ENCODE data around the gene ATOH8. TPM values are rescaled to one million over a fixed set of nuclear protein-coding genes. Genes with fewer than 3 reads are reported as not detected.

Gene ATOH8
- total RNA-seq, 4 donors from 2014 or later = 41.1 to 124 (median 62.5) TPM

DNA sequence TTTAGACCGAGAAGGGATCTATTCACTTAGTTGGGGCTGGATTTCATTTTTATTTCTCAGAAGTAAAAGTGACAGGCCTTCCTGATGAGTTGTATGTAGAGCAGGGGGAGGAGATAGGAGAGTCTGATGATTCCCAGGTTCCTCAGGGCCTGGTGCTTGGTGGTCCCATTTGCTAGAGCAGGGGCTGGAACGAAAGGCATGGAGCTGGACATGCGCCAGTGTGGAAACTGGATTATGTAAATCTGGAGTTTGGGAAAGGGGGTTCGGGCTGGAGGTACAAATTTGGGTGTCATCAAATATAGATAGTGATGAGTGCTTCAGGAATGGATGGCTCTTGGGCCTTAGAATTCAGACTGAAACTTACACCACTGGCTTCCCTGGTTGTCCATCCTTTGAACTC lies 32.1 kb upstream of the ATOH8 start:
- no peak for TF ChIP-seq POLR2A (IDR thresholded peaks at IDR 0.05; ENCODE audit: low read depth)
- TF ChIP-seq POLR2AphosphoS5 (IDR thresholded peaks at IDR 0.05) = no peak
- no peak for TF ChIP-seq EP300 (IDR thresholded peaks at IDR 0.05)
- no peak for TF ChIP-seq CTCF (IDR thresholded peaks at IDR 0.05)
- H3K36me3 ChIP-seq = no peaks in the 10 kb centered on the region
- no peak for DNase-seq (ENCODE audit: extremely low spot score)
- H3K27me3 ChIP-seq = no peaks in the 10 kb centered on the region
- H3K4me1 ChIP-seq = peaks cover 0 to 8% (median 7%) of the 10 kb centered on the region in 4 donors
- no peak overlapping the region for H3K27ac ChIP-seq (replicated peaks in 1 of 4)
- no peak overlapping the region for H3K4me3 ChIP-seq
- 85% methylated on average over 4 of the region's 4 CpGs for WGBS
- H3K9me3 ChIP-seq = no peaks in the 10 kb centered on the region
- intact Hi-C loops (cut with DNase I) = loop anchor here (10.0 kb wide), 1 partner anchor 353 kb away; no protein-coding TSS in a partner anchor

GRCh38 chr2:85722519-85722918 lies 31.3 kb upstream of the ATOH8 start:
- no peak for DNase-seq (ENCODE audit: extremely low spot score)
- WGBS = 89% methylated on average over 6 of the region's 6 CpGs
- no peak for TF ChIP-seq POLR2AphosphoS5 (IDR thresholded peaks at IDR 0.05)
- TF ChIP-seq POLR2A (IDR thresholded peaks at IDR 0.05; ENCODE audit: low read depth) = no peak
- no peak for TF ChIP-seq EP300 (IDR thresholded peaks at IDR 0.05)
- TF ChIP-seq CTCF (IDR thresholded peaks at IDR 0.05) = no peak
- Histone ChIP-seq H3K9me3 (no peaks in the 10 kb centered on the region), H3K4me1 (peaks cover 0 to 11% (median 7%) of the 10 kb centered on the region in 4 donors), H3K4me3 (no peak overlapping the region), H3K27ac (replicated peaks in 1 of 4) (no peak overlapping the region), H3K27me3 (no peaks in the 10 kb centered on the region), H3K36me3 (no peaks in the 10 kb centered on the region)
- intact Hi-C loops (cut with DNase I) = loop anchor here (10.0 kb wide), 1 partner anchor 352 kb away; no protein-coding TSS in a partner anchor

DNA sequence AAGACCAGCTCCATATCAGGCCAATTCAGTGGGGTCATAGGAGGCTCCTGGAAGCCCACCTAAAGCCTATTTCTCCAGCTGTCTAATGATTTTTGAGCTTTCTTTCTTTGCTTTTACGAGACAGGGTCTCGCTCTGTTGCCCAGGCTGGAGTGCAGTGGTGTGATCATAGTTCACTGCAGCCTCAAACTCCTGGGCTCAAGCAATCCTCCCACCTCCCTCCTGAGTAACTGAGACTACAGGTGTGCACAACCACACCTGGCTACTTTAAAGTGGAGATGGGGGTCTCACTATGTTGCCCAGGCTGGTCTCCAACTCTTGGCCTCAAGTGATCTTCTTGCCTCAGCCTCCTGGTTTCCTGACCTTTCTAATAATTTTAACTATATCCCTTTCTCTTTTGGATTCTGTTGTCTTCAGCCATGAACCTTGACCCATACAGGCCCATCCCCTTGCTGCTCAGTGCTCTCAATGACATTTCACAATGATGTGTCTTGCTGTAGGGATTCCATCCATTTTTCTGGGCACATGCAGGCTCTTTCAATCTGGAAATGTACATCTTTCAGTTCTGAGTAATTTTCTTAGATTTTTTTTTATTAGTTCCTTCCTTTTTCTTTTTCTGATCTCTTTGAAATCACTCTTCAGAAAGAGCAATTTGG lies 30.0 kb upstream of the ATOH8 start:
- no peak for DNase-seq (ENCODE audit: extremely low spot score)
- 92% methylated on average over 2 of the region's 2 CpGs for WGBS
- intact Hi-C loops (cut with DNase I) = loop anchor here (10.0 kb wide), 1 partner anchor 351 kb away; no protein-coding TSS in a partner anchor
- TF ChIP-seq POLR2A (IDR thresholded peaks at IDR 0.05; ENCODE audit: low read depth) (no peak), POLR2AphosphoS5 (IDR thresholded peaks at IDR 0.05) (no peak), CTCF (IDR thresholded peaks at IDR 0.05) (no peak), EP300 (IDR thresholded peaks at IDR 0.05) (no peak)
- no peaks in the 10 kb centered on the region for H3K9me3 ChIP-seq
- H3K36me3 ChIP-seq = no peaks in the 10 kb centered on the region
- no peaks in the 10 kb centered on the region for H3K27me3 ChIP-seq
- no peak overlapping the region for H3K27ac ChIP-seq (replicated peaks in 1 of 4)
- H3K4me1 ChIP-seq = peaks cover 7 to 24% (median 15%) of the 10 kb centered on the region in 4 donors
- no peak overlapping the region for H3K4me3 ChIP-seq

DNA sequence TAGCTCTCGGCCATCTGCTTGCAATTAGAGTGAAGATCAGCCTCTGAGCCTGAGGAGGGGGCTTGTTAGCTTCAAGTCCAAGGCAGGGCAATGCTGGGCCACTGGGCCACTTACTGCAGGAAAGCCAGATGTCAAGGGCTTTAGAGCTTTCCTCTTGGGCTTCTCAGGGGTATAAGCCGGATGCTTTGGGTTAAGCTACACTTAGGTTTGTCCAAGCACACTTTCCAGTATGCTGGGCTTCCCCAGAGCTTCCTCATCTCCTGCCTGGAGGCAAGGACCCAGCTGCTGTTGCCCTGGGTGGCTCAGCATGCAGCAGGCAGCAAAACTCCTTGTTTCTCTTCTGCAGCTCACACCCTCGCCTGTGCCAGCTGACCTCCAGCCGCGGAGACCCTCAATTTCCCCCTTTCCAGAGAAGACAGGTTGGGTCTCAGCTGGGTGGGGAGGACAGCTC lies 29.0 kb upstream of the ATOH8 start:
- Histone ChIP-seq H3K27me3 (no peaks in the 10 kb centered on the region), H3K4me1 (peaks cover 15 to 28% (median 22%) of the 10 kb centered on the region in 4 donors), H3K9me3 (no peaks in the 10 kb centered on the region), H3K4me3 (no peak overlapping the region), H3K36me3 (no peaks in the 10 kb centered on the region), H3K27ac (replicated peaks in 1 of 4) (no peak overlapping the region)
- no peak for DNase-seq (ENCODE audit: extremely low spot score)
- intact Hi-C loops (cut with DNase I) = loop anchor here (10.0 kb wide), 1 partner anchor 350 kb away; no protein-coding TSS in a partner anchor
- WGBS = 75% methylated on average over 5 of the region's 5 CpGs
- no peak for TF ChIP-seq EP300 (IDR thresholded peaks at IDR 0.05)
- no peak for TF ChIP-seq CTCF (IDR thresholded peaks at IDR 0.05)
- no peak for TF ChIP-seq POLR2AphosphoS5 (IDR thresholded peaks at IDR 0.05)
- no peak for TF ChIP-seq POLR2A (IDR thresholded peaks at IDR 0.05; ENCODE audit: low read depth)

Data from esophagus muscularis mucosa (tissue), 4 donors.